MCF 10A (cell line): ENCODE results near the gene FAM20A. TPM values are rescaled to one million over a fixed set of nuclear protein-coding genes. Genes with fewer than 3 reads are reported as not detected.
A peak's percentile ranks its signal among the peaks of the same experiment; 100 is the strongest.

Experiments used
- BruUV-seq: library from RNA; stranded (reverse); fragments of 400-500 nt; replicated peaks from 2 replicates; lab custom pipeline; 2021; lab: Mats Ljungman, UMichigan
- CTCF ChIA-PET: fragments of 300-600 bp; sonication (Branson Sonifier 250); formaldehyde crosslinking; extraction: SDS; loops from one replicate; lab custom pipeline; 2021; ENCODE audit warnings: antibody characterized with exemption, inconsistent platforms; lab: Yijun Ruan, JAX
- POLR2A ChIA-PET: fragments of 300-600, 350-650 bp; sonication (Branson Sonifier 250); formaldehyde crosslinking; extraction: SDS; loops from one replicate; lab custom pipeline; 2020; ENCODE audit warnings: antibody characterized with exemption, inconsistent platforms; lab: Yijun Ruan, JAX
- DNase-seq: peaks from one replicate; pipeline ENCODE4 v3.0.0-alpha.2; 2018; ENCODE audit not compliant: unreplicated experiment
- H3K27ac Mint-ChIP-seq: one replicate; pipeline ENCODE4 v1.8.0; 2022; ENCODE audit warnings: mild to moderate bottlenecking, low read depth, mixed read lengths; ENCODE audit not compliant: unreplicated experiment
- H3K27me3 Mint-ChIP-seq: one replicate; pipeline ENCODE4 v1.8.0; 2022; ENCODE audit warnings: mixed read lengths; ENCODE audit not compliant: insufficient read depth, unreplicated experiment
- H3K36me3 Mint-ChIP-seq: one replicate; pipeline ENCODE4 v1.8.0; 2022; ENCODE audit warnings: mild to moderate bottlenecking, moderate library complexity, mixed read lengths; ENCODE audit not compliant: insufficient read depth, unreplicated experiment
- H3K4me1 Mint-ChIP-seq: one replicate; pipeline ENCODE4 v1.8.0; 2022; ENCODE audit warnings: mixed read lengths; ENCODE audit not compliant: insufficient read depth, unreplicated experiment
- H3K4me3 Mint-ChIP-seq: one replicate; pipeline ENCODE4 v1.8.0; 2022; ENCODE audit warnings: mild to moderate bottlenecking, moderate library complexity, mixed read lengths; ENCODE audit not compliant: unreplicated experiment
- H3K9me3 Mint-ChIP-seq: one replicate; pipeline ENCODE4 v1.8.0; 2022; ENCODE audit warnings: mixed read lengths; ENCODE audit not compliant: unreplicated experiment
- CTCF ChIP-seq: fragments of 200-600 bp; IDR thresholded peaks from one replicate; pipeline ENCODE4 v1.8.0; 2022; ENCODE audit warnings: antibody characterized with exemption, mild to moderate bottlenecking; ENCODE audit not compliant: unreplicated experiment
- intact Hi-C: fragments of 100-400 bp; cut with micrococcal nuclease; formaldehyde crosslinking; loops from 2 replicates; pipeline ENCODE4 v1.14.1; 2022
- total RNA-seq: library from RNA; stranded (reverse); gene quantifications from 2 replicates; pipeline ENCODE4 v1.2.3, GENCODE V29; 2022

FAM20A gene
- total RNA-seq, 1 experiment from 2014 or later = not detected

- intact Hi-C loops = loop anchor here (1.0 to 10.0 kb wide), 2 partner anchors 81 to 226 kb away; no protein-coding TSS in a partner anchor
- H3K27me3 Mint-ChIP-seq = no peaks in the 10 kb centered on the region
- no peak for DNase-seq
- H3K36me3 Mint-ChIP-seq = peaks cover 87% of the 10 kb centered on the region
- H3K27ac Mint-ChIP-seq = no peak overlapping the region
- BruUV-seq = no TSS peak
- H3K4me3 Mint-ChIP-seq = no peak overlapping the region
- no peaks in the 10 kb centered on the region for H3K9me3 Mint-ChIP-seq
- no peaks in the 10 kb centered on the region for H3K4me1 Mint-ChIP-seq
- POLR2A ChIA-PET = interaction anchor here (0.6 to 0.8 kb wide), 4 partner anchors 14 to 230 kb away, joined by 3 read pairs; no protein-coding TSS in a partner anchor
- peak; percentile 25 for TF ChIP-seq CTCF
- CTCF ChIA-PET = interaction anchor here (0.5 to 2.8 kb wide), 12 partner anchors 17 to 862 kb away, joined by 3 to 7 read pairs (median 3); no protein-coding TSS in a partner anchor
Observed at GRCh38 chr17:68533887-68534694, 67.1 kb downstream of the FAM20A start.

GRCh38 chr17:68532826-68533225, 68.3 kb downstream of the FAM20A start:
- CTCF ChIA-PET = interaction anchor here (0.7 to 2.8 kb wide), 4 partner anchors 16 to 228 kb away, joined by 3 to 7 read pairs (median 4); no protein-coding TSS in a partner anchor
- intact Hi-C loops = loop anchor here (10.0 kb wide), 1 partner anchor 82 kb away; no protein-coding TSS in a partner anchor
- Mint-ChIP-seq H3K27me3 (no peaks in the 10 kb centered on the region), H3K4me1 (no peaks in the 10 kb centered on the region), H3K9me3 (no peaks in the 10 kb centered on the region), H3K27ac (peak overlapping the region; percentile 12), H3K36me3 (peaks cover 90% of the 10 kb centered on the region), H3K4me3 (no peak overlapping the region)
- BruUV-seq = no TSS peak
- no peak for TF ChIP-seq CTCF
- POLR2A ChIA-PET = no interaction called here
- no peak for DNase-seq

- Mint-ChIP-seq H3K4me1 (no peaks in the 10 kb centered on the region), H3K36me3 (peaks cover 93% of the 10 kb centered on the region), H3K27ac (peak overlapping the region; percentile 24), H3K9me3 (no peaks in the 10 kb centered on the region), H3K4me3 (no peak overlapping the region), H3K27me3 (no peaks in the 10 kb centered on the region)
- no peak for TF ChIP-seq CTCF
- DNase-seq = no peak
- POLR2A ChIA-PET = interaction anchor here (1.0 to 1.3 kb wide), 2 partner anchors 15 to 16 kb away, joined by 3 read pairs; no protein-coding TSS in a partner anchor
- CTCF ChIA-PET = no interaction called here
- intact Hi-C loops = loop anchor here (10.0 kb wide), 1 partner anchor 84 kb away; no protein-coding TSS in a partner anchor
- BruUV-seq = TSS peak; percentile 30
Observed at GRCh38 chr17:68531252-68531651, 69.9 kb downstream of the FAM20A start.

- CTCF ChIA-PET = interaction anchor here (1.1 kb wide), 1 partner anchor 16 kb away, joined by 3 read pairs; no protein-coding TSS in a partner anchor
- no peak overlapping the region for H3K4me3 Mint-ChIP-seq
Observed at GRCh38 chr17:68527314-68527713, 73.9 kb downstream of the FAM20A start.

More at GRCh38 chr17:68527314-68527713, 73.9 kb downstream of the FAM20A start:
- POLR2A ChIA-PET = no interaction called here
- DNase-seq = no peak
- no peaks in the 10 kb centered on the region for H3K9me3 Mint-ChIP-seq
- no TSS peak for BruUV-seq
- no peak overlapping the region for H3K27ac Mint-ChIP-seq
- intact Hi-C loops = no loop called here
- H3K36me3 Mint-ChIP-seq = peaks cover 92% of the 10 kb centered on the region
- H3K4me1 Mint-ChIP-seq = no peaks in the 10 kb centered on the region
- no peak for TF ChIP-seq CTCF
- no peaks in the 10 kb centered on the region for H3K27me3 Mint-ChIP-seq
